Activated B cell treated with CpG ODN at 0.5 μM for 24 hours (primary cell): ENCODE results near the gene TINCR. TPM values are rescaled to one million over a fixed set of nuclear protein-coding genes. Genes with fewer than 3 reads are reported as not detected.
"Not testable (repeated sequence)": the region's sequence is repeated elsewhere in the genome, so short reads cannot be mapped to it uniquely, and the experiment has no call there.

Experiments
- ATAC-seq: fragments of 200-7000 bp; cut with Tn5 transposase; one replicate; pipeline ENCODE4 v1.10.0; 2021; ENCODE audit warnings: low read depth, mild to moderate bottlenecking, moderate library complexity
- CTCF ChIA-PET: fragments of 350-600 bp; sonication (Branson Sonifier 250); formaldehyde crosslinking; loops from one replicate; lab custom pipeline; 2021; ENCODE audit warnings: antibody characterized with exemption; lab: Charles Lee
- POLR2A ChIA-PET: fragments of 350-600 bp; sonication (Branson Sonifier 250); formaldehyde crosslinking; loops from one replicate; lab custom pipeline; 2021; ENCODE audit warnings: antibody characterized with exemption; lab: Charles Lee
- DNase-seq: peaks from one replicate; pipeline ENCODE4 v3.0.0; 2022
- H3K27ac Mint-ChIP-seq: one replicate; pipeline ENCODE4 v1.8.0; 2020; ENCODE audit warnings: mixed read lengths
- H3K27me3 Mint-ChIP-seq: one replicate; pipeline ENCODE4 v1.8.0; 2021; ENCODE audit warnings: mixed read lengths
- H3K36me3 Mint-ChIP-seq: one replicate; pipeline ENCODE4 v1.8.0; 2021; ENCODE audit warnings: low read depth, mixed read lengths
- H3K4me1 Mint-ChIP-seq: one replicate; pipeline ENCODE4 v1.8.0; 2021; ENCODE audit warnings: mixed read lengths
- H3K4me3 Mint-ChIP-seq: one replicate; pipeline ENCODE4 v1.8.0; 2020; ENCODE audit warnings: mild to moderate bottlenecking, mixed read lengths
- H3K9me3 Mint-ChIP-seq: one replicate; pipeline ENCODE4 v1.8.0; 2020; ENCODE audit warnings: mixed read lengths
- CTCF ChIP-seq: fragments of 200-600 bp; IDR thresholded peaks from one replicate; pipeline ENCODE4 v1.8.0; 2022; ENCODE audit warnings: antibody characterized with exemption, mild to moderate bottlenecking
- intact Hi-C: fragments of 100-400 bp; cut with micrococcal nuclease; formaldehyde crosslinking; loops from one replicate; pipeline ENCODE4 v1.15.1; 2024
- total RNA-seq: library from RNA; stranded (reverse); gene quantifications from 2 replicates; pipeline ENCODE4 v1.2.3, GENCODE V29; 2022

Gene TINCR
- total RNA-seq, 1 donor from 2014 or later = 1.00 TPM

GRCh38 chr19:5609881-5610448, 42.2 kb upstream of the TINCR start:
- Mint-ChIP-seq H3K27ac (no peak overlapping the region), H3K27me3 (no peaks in the 10 kb centered on the region), H3K9me3 (no peaks in the 10 kb centered on the region), H3K4me3 (no peak overlapping the region), H3K4me1 (no peaks in the 10 kb centered on the region), H3K36me3 (peaks cover 92% of the 10 kb centered on the region)
- ChIA-PET CTCF (no interaction called here), POLR2A (no interaction called here)
- no peak for TF ChIP-seq CTCF
- intact Hi-C loops = no loop called here
- DNase-seq = no peak
- no peak for ATAC-seq

- H3K27ac Mint-ChIP-seq, DNase-seq, ATAC-seq, intact Hi-C loops, H3K9me3 Mint-ChIP-seq, H3K4me3 Mint-ChIP-seq, H3K4me1 Mint-ChIP-seq, H3K27me3 Mint-ChIP-seq: not testable (repeated sequence)
- CTCF ChIA-PET = interaction anchor here (0.5 kb wide), 1 partner anchor 109 kb away, joined by 3 read pairs; no protein-coding TSS in a partner anchor
- POLR2A ChIA-PET = interaction anchor here (1.0 kb wide), 1 partner anchor 14 kb away, joined by 4 read pairs; the partner anchor contains the start of genes SAFB and SAFB2
- H3K36me3 Mint-ChIP-seq = peaks cover 92% of the 10 kb centered on the region
Observed at GRCh38 chr19:5608766-5609165, 41.0 kb upstream of the TINCR start.

DNA sequence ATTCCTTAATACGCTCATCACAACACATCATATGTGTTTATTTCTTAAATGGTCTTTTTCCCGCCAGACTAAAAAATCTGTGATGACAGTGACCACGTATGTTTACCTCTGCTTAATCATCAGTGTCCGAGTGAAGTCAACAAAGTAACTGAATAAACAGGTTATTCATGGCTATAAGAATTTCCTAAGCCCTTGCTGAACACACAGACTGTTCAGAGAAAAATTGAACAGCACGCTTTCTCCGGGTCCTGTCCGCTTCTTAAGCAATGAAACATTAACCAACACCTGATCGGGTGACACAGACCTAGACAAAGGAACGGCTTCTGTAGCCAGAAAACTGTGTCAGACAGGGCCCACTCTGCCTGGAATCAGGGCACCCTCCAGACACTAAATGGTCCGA, 40.5 kb upstream of the TINCR start:
- H3K4me3 Mint-ChIP-seq = no peak overlapping the region
- no peaks in the 10 kb centered on the region for H3K27me3 Mint-ChIP-seq
- H3K4me1 Mint-ChIP-seq = no peaks in the 10 kb centered on the region
- POLR2A ChIA-PET = interaction anchor here (1.0 kb wide), 1 partner anchor 15 kb away, joined by 4 read pairs; the partner anchor contains the start of genes SAFB and SAFB2
- H3K36me3 Mint-ChIP-seq = peaks cover 92% of the 10 kb centered on the region
- ATAC-seq (no peak), DNase-seq (no peak)
- no peaks in the 10 kb centered on the region for H3K9me3 Mint-ChIP-seq
- TF ChIP-seq CTCF = no peak
- CTCF ChIA-PET = no interaction called here
- intact Hi-C loops = no loop called here
- H3K27ac Mint-ChIP-seq = no peak overlapping the region

- DNase-seq (no peak), ATAC-seq (no peak)
- CTCF ChIA-PET = no interaction called here
- TF ChIP-seq CTCF = no peak
- H3K27ac Mint-ChIP-seq = no peak overlapping the region
- POLR2A ChIA-PET = no interaction called here
- no peaks in the 10 kb centered on the region for H3K27me3 Mint-ChIP-seq
- H3K4me1 Mint-ChIP-seq = no peaks in the 10 kb centered on the region
- H3K9me3 Mint-ChIP-seq = no peaks in the 10 kb centered on the region
- H3K36me3 Mint-ChIP-seq = peaks cover 91% of the 10 kb centered on the region
- no peak overlapping the region for H3K4me3 Mint-ChIP-seq
- intact Hi-C loops = no loop called here
Observed at GRCh38 chr19:5607318-5608275, 39.8 kb upstream of the TINCR start.

DNA sequence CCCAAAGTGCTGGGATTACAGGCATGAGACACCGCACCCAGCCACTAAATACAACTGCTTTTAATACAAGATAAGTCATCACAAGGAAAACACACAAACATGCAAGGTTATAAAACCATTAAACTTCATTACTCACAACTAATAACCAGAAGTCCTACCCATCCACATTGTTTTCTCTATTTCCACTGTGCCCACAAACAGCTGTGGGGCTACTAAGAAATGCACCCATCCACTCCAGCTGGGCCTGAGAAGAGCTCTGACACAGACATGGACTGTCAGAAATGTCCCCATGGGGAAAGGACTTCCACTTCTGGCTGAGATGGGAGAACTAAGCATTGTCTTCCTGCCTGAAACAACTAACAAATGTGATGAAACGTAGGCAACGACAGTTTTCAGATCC, 37.6 kb upstream of the TINCR start:
- ChIA-PET POLR2A (no interaction called here), CTCF (no interaction called here)
- DNase-seq = no peak
- no peak for TF ChIP-seq CTCF
- H3K27ac Mint-ChIP-seq = no peak overlapping the region
- H3K27me3 Mint-ChIP-seq = no peaks in the 10 kb centered on the region
- no peaks in the 10 kb centered on the region for H3K9me3 Mint-ChIP-seq
- ATAC-seq = no peak
- H3K4me3 Mint-ChIP-seq = no peak overlapping the region
- intact Hi-C loops = no loop called here
- peaks cover 95% of the 10 kb centered on the region for H3K36me3 Mint-ChIP-seq
- no peaks in the 10 kb centered on the region for H3K4me1 Mint-ChIP-seq
